Daoy (cell line): ENCODE data around the gene MYL12B. TPM values are rescaled to one million over a fixed set of nuclear protein-coding genes. Genes with fewer than 3 reads are reported as not detected.
"Not testable (repeated sequence)": the region's sequence is repeated elsewhere in the genome, so short reads cannot be mapped to it uniquely, and the experiment has no call there.

Source experiments
- DNase-seq: peaks from one replicate; pipeline ENCODE4 v3.0.0-alpha.2; 2015; ENCODE audit warnings: low read depth
- total RNA-seq: library from RNA; depleted of rRNA; stranded (reverse); fragments of >200 nt; shearing (Covaris generic); gene quantifications from 2 replicates; pipeline ENCODE4 v1.2.3, GENCODE V29; 2014

MYL12B gene
- total RNA-seq, 1 experiment from 2014 or later: 183 TPM

DNA sequence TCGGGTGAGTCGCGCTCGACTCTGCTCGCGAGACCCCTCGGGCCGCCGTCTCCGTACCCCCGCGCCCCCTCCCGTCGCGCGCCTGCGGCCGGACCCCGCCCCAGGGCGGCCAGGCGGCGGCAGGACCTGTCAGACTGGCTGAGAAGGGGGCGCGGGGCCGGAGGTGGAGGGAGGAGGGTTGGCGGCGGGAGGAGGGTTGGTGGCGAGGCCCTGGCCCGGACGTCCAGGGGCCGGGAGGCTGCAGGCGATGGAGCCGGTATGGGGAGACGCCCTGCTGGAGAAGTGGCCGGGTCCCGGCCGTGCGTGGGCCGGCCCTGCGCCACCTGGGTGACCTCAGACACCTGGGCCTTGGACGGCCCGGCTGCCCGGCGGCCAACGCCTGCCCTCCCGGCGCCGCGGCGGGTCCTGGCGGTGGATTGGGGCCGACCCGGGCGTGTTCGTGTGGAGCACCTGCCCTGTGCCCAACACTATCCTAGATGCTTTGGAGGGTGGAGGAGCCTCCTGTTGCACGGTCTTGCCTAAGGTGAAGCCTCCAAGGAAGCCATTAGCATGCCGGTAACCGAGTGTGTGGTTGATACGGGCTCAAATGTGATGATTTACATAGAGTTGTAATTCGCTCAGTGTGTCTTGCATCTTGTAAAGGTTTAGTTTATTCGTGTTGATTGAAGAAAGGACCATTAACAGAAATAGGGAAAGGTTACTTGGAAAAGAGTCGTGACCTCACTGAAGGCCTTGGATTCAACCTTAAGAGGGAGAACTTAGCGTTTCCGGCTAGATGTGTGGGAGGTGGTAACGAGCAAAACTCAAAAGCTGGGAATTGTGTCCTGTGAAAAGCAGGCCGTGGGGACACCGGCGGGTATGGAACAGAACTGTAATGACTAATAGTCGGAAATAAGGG lies 550 bp downstream of the MYL12B start:
- no peak for DNase-seq

- DNase-seq: no peak
These were observed 1.3 kb downstream of the MYL12B start for GRCh38 chr18:3263132-3263700.

DNA sequence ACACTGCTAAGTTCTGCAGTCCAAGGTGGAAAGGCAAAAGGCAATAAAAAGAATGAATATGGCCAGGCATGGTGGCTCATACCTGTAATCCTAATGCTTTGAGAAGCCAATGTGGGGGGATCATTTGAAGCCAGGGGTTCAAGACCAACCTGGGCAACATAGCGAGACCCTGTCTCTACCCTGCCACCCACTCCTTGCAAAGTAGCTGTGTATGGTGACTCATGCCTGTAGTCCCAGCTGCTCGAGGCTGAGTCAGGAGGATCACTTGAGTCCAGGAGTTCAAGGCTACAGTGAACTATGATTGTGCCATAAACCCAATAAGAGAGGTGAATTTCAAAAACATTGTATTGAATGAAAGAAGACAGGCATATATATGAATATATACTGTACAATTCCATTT lies 2.4 kb downstream of the MYL12B start:
- no peak for DNase-seq

DNA sequence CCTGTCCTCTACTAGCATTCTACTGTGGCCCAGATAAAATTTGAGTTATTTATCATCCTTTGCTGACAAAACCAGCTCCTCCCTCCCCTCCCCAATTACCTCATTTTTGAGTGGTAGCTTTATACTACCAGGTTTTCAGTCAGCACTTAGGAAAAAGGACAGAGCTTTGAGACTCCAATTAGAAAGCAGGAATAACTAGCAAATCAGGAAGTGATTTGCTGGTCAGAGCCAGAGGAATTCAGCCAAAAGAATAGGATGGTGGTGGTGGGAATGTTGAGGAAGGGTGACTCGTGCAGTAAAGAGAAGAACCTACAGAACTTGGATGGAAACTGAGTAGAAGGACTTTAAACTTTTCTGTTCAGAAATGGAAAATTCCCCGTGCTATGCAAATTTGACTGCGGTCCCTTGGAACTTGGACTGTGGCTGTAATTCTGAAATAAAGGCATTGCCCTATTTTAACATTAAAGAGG lies 3.7 kb downstream of the MYL12B start:
- DNase-seq: no peak

- DNase-seq: no peak
These were observed 4.2 kb downstream of the MYL12B start for GRCh38 chr18:3266062-3266608.

GRCh38 chr18:3268306-3268705 lies 6.4 kb downstream of the MYL12B start:
- DNase-seq: no peak

DNA sequence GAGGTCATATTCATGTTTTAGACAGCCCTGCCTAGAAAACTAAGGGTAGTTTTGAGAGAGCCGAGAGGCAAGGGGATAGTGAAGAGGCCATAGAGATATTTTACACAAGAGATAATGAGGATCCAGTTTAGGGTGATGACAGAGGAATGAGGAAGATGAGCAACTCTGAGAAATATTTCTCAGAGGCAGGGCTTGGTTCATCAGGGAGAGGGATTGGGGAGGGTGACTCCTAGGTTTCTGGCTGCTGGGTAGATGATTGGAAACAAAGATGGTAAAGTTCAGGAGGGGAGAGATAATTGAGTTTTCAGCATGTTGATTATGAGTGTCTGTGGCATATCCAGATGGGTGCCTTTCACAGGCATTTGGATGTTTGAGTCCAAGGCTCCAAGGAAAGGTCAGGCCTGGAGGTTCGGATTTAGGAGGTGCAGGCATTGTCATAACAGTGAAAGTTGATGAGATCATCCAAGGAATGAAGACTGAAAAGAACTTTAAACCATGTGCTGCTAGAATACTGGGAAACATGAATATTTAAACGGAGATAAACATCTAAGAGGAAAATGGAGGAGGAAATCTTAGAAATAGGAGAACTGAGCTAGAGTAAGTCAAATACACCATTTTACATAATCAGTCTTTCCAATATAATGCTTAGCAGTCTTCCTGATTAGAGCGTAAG lies 7.4 kb downstream of the MYL12B start:
- DNase-seq: no peak

GRCh38 chr18:3269914-3270299 lies 8.0 kb downstream of the MYL12B start:
- DNase-seq: no peak

GRCh38 chr18:3273042-3273441 lies 11.1 kb downstream of the MYL12B start:
- DNase-seq: no peak

DNA sequence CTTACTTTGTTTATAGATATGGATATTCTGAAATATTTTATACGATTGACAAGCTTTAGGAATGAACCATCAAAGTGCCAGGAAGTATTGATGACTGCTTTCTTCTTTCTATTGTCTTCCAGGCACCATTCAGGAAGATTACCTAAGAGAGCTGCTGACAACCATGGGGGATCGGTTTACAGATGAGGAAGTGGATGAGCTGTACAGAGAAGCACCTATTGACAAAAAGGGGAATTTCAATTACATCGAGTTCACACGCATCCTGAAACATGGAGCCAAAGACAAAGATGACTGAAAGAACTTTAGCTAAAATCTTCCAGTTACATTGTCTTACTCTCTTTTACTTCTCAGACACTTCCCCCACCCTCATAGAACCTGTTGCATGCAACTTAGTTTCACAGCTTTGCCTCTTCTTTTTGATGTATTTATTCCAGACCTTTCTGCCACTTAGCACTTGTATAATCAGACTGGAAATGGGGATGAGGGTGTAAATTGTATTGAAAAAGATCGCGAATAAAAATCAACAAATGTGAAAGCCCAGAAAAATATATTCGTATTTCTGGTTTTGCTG lies 15.8 kb downstream of the MYL12B start:
- not testable (repeated sequence) for DNase-seq

- DNase-seq: no peak
These were observed 17.6 kb downstream of the MYL12B start for GRCh38 chr18:3279201-3280185.

DNA sequence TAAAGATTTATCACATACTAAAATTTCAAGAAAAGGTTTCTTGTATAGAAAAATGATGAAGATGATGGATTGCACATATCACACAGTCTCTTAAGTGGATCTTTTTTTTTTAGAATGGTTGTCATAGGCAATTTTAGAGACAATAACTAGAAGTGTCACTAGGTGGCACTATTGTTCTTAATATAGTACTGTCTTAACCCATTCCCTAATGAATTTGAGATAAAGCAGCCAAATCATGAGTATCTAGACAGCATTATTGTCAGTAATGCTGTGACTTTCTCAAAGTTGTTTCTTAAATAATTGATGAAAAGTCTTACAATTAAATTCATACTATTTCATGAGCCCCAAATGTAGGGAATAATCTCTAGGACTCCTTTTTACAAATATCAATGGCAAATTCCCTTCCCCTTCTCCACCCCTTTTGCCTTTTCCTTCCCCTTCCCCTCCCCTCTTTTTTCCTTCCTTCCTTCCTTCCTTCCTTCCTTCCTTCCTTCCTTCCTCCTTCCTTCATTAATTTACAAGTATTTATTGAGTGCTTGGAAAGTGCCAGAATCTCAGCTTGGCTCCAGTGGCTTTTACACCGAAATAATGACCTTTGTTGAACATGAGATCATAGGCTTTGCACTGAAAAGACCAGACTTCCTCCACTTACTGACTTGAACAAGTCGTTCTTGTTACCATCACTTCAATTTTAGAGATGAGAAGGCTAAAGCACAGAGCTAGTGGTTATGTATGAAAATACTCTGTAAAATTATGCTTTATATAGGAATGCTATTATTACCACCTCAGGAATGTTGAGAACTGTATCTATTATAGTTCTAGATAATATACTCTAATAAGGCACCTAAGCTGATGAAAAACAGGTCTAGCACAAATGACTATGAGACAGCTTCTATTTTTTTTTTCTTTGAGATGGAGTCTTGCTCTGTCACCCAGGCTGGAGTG lies 19.8 kb downstream of the MYL12B start:
- DNase-seq: peak; percentile 30

DNA sequence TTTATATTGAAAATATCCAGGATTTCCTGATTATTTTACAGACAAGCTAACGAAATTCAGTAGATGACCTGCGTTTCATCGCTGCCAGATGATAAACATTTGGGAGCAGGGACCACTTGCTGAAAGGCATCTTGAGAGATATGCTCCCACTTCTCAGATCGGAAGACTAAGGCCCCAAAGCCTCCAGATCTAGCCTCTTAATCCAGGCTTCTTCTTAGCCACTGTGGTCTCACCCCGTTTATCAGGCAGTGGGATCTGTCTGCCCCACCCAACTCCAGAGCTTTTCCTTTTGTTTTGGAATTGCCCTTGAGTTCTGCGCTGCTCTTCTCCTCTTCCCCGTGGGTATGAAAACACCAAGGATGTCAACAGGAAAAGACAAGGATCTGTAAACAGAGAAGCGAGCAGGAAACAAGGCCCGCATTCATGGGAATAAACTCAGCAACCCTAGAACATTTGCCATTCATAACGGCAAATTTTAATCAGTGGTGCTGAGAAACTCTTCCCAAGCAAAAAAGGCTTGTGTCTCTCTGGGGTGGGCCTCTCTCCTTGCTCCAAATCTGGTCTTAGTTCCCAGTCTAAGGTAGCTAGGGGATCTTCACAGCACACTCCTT lies 21.4 kb downstream of the MYL12B start:
- DNase-seq: no peak

- no peak for DNase-seq
These were observed 22.0 kb downstream of the MYL12B start for GRCh38 chr18:3283908-3284307.

DNA sequence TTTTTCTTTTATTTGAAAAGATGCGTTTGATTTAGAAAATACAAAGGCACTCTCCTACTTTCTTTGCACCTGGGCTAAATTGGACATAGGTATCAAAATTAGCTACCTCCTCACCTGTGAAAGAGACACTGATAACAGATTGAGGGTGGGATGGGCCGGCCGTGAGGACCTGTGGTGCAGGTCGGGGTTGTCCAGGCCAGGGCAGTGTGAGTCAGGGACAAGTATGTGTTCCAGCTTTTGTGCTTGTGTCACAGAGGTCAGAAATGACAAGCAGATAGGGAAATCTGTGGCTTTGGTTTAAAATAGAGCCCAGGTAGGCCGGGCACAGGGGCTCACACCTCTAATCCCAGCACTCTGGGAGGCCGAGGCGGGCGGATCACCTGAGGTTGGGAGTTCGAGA lies 22.6 kb downstream of the MYL12B start:
- DNase-seq: no peak

DNA sequence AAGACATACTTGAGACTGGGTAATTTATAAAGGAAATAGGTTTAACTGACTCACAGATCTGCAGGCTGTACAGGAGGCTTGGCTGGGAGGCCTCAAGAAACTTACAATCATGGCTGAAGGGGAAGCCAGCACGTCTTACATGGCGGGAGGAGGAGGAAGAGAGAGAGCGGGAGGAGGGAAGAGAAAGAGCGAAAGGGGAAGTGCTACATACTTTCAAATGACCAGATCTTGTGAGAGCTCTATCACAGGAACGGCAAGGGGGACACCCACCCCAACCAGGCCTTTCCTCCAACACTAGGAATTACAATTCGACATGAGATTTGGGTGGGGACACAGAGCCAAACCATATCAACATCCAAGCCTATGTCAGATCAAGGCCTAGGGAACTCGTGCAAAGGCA lies 24.2 kb downstream of the MYL12B start:
- no peak for DNase-seq

DNA sequence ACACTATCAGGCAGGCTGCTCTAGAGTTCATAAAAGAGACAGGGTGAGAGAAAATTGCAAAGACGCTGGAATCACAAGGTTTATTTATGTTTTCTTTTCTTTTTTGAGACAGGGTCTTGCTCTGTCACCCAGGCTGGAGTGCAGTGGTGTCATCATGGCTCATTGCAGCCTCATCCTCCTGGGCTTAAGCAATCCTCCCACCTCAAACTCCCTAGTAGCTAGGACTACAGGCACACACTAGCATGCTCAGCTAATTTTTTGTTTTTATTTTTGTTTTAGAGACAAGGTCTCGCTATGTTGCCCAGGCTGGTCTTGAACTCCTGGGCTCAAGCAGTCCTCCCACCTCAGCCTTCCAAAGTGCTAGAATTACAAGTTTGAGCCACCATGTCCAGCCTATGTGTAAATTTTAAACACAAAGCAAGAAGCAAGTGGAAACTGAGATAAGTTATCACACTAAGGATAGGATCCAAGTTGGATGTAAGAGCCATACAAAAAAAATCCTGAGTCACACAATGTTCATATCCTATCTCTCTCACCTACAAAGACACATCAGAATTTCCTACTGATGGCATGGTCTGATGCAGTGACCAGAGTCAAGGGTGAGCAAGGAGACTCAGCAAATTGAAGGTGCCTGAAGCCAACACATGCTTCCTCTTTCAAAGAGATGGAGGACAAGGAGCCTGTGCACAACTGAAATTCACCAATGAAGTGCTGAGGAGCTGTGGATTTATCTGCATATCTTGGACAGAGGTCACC lies 31.4 kb downstream of the MYL12B start:
- no peak for DNase-seq

GRCh38 chr18:3294435-3295080 lies 32.6 kb downstream of the MYL12B start:
- no peak for DNase-seq
